OCI-LY7 (cell line): ENCODE measurements around the gene SPANXA2. TPM values are rescaled to one million over a fixed set of nuclear protein-coding genes. Genes with fewer than 3 reads are reported as not detected.

ENCODE experiments used
- BruUV-seq: library from RNA; stranded (reverse); fragments of 400-500 nt; replicated peaks from 2 replicates; lab custom pipeline; 2021; lab: Mats Ljungman, UMichigan
- CTCF ChIA-PET: fragments of 300-600 bp; sonication (Branson Sonifier 250); formaldehyde crosslinking; loops from one replicate; lab custom pipeline; 2022; ENCODE audit warnings: antibody characterized with exemption; ENCODE audit not compliant: unreplicated experiment; lab: Charles Lee
- POLR2A ChIA-PET: fragments of 300-600 bp; sonication (Branson Sonifier 250); formaldehyde crosslinking; loops from one replicate; lab custom pipeline; 2022; ENCODE audit warnings: antibody characterized with exemption; lab: Charles Lee
- DNase-seq: peaks from one replicate; pipeline ENCODE4 v3.0.0-alpha.2; 2015; ENCODE audit warnings: low spot score
- H2AFZ ChIP-seq: fragments of 200-600 bp; sonication (generic), shearing (Covaris generic); 2 replicates; pipeline ENCODE4 v1.6.1; 2014; ENCODE audit warnings: mild to moderate bottlenecking, antibody characterized with exemption, low read length, moderate library complexity
- H3K27ac ChIP-seq: fragments of 200-600 bp; sonication (generic); 2 replicates; pipeline ENCODE4 v1.5.1; 2014; ENCODE audit warnings: mixed run types, low read depth, mild to moderate bottlenecking, moderate library complexity, low read length, inconsistent platforms; ENCODE audit not compliant: poor library complexity, severe bottlenecking
- H3K36me3 ChIP-seq: fragments of 200-600 bp; sonication (generic); 2 replicates; pipeline ENCODE4 v1.6.1; 2014; ENCODE audit warnings: mild to moderate bottlenecking, antibody characterized with exemption, low read length, moderate library complexity, mixed read lengths; ENCODE audit not compliant: insufficient read depth
- H3K4me1 ChIP-seq: fragments of 200-600 bp; sonication (generic); 2 replicates; pipeline ENCODE4 v1.5.1; 2014; ENCODE audit warnings: mild to moderate bottlenecking, low read length; ENCODE audit not compliant: insufficient read depth, poor library complexity, severe bottlenecking
- H3K4me2 ChIP-seq: fragments of 200-600 bp; sonication (generic); 2 replicates; pipeline ENCODE4 v1.6.1; 2014; ENCODE audit warnings: mild to moderate bottlenecking, low read length
- H3K4me3 ChIP-seq: fragments of 200-600 bp; sonication (generic); 2 replicates; pipeline ENCODE4 v1.5.1; 2014; ENCODE audit warnings: mild to moderate bottlenecking, low read depth, low read length; ENCODE audit not compliant: poor library complexity, severe bottlenecking
- H3K79me2 ChIP-seq: fragments of 200-600 bp; sonication (generic); 2 replicates; pipeline ENCODE4 v1.6.1; 2016; ENCODE audit warnings: low read depth, mild to moderate bottlenecking, low read length, moderate library complexity, mixed read lengths; ENCODE audit not compliant: insufficient read depth
- H3K9me2 ChIP-seq: fragments of 200-600 bp; sonication (generic); 2 replicates; pipeline ENCODE4 v1.6.1; 2016; ENCODE audit warnings: mild to moderate bottlenecking, low read length, mixed read lengths; ENCODE audit not compliant: insufficient read depth
- H3K9me3 ChIP-seq: fragments of 200-600 bp; sonication (generic); 2 replicates; pipeline ENCODE4 v1.6.1; 2014; ENCODE audit warnings: mild to moderate bottlenecking, mixed run types, low read length, mixed read lengths
- H4K20me1 ChIP-seq: fragments of 200-600 bp; sonication (generic); 2 replicates; pipeline ENCODE4 v1.6.1; 2014; ENCODE audit warnings: mild to moderate bottlenecking, antibody characterized with exemption, low read length, moderate library complexity, mixed read lengths; ENCODE audit not compliant: insufficient read depth
- EZH2phosphoT487 ChIP-seq: fragments of 200-600 bp; sonication (generic); IDR thresholded peaks from 2 replicates; pipeline ENCODE4 v1.6.1; 2018; ENCODE audit warnings: low read depth, borderline replicate concordance, mild to moderate bottlenecking, mixed run types, antibody characterized with exemption, low read length, moderate library complexity, mixed read lengths
- intact Hi-C: fragments of 100-400 bp; cut with micrococcal nuclease; formaldehyde crosslinking; loops from one replicate; pipeline ENCODE4 v1.10.0; 2022; ENCODE audit not compliant: unreplicated experiment
- total RNA-seq, 2 experiments: library from RNA; depleted of rRNA in 1 of 2; stranded (reverse); fragments of >200 nt in 1 of 2; shearing (Covaris generic) in 1 of 2; gene quantifications; 2 replicates each; pipeline ENCODE4 v1.2.3, GENCODE V29; 2014 to 2022
- TF ChIP-seq, protein P1 (sequence below): fragments of 200-600 bp; sonication (generic); conservative IDR thresholded peaks from 2 replicates; pipeline ENCODE4 v1.5.1; 2014; ENCODE audit warnings: mild to moderate bottlenecking, antibody characterized with exemption, low read length, moderate library complexity, mixed read lengths

The SPANXA2 gene
- total RNA-seq, 2 experiments from 2014 or later, result not detected

DNA sequence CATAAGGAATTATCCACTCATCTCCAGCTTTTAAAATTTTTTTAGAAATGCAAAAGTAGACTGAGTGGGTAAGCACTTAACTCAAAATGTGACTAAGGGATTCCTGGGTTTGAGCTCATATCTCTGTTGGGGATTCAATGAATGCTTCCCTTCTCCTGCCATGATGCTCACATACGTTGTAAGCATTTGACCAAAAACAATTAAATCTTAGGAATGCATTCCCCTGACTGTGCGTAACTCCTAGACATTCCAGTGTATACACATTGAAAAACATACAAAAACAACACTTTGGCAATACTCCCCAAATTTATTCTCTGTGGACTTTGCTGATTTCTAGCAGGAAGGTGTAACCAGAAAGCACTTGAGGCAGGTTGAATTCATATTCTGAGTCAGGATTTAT is 29.8 kb downstream of the SPANXA2 start:
- no peaks in the 10 kb centered on the region for H4K20me1 ChIP-seq
- H3K9me2 ChIP-seq, result no peaks in the 10 kb centered on the region
- no peaks in the 10 kb centered on the region for H3K36me3 ChIP-seq
- intact Hi-C loops, result no loop called here
- H3K79me2 ChIP-seq, result no peaks in the 10 kb centered on the region
- ChIA-PET CTCF (no interaction called here), POLR2A (no interaction called here)
- H3K27ac ChIP-seq, result no peak overlapping the region
- H3K4me2 ChIP-seq, result no peak overlapping the region
- BruUV-seq, result no TSS peak
- no peaks in the 10 kb centered on the region for H3K9me3 ChIP-seq
- TF ChIP-seq, protein P1, sequence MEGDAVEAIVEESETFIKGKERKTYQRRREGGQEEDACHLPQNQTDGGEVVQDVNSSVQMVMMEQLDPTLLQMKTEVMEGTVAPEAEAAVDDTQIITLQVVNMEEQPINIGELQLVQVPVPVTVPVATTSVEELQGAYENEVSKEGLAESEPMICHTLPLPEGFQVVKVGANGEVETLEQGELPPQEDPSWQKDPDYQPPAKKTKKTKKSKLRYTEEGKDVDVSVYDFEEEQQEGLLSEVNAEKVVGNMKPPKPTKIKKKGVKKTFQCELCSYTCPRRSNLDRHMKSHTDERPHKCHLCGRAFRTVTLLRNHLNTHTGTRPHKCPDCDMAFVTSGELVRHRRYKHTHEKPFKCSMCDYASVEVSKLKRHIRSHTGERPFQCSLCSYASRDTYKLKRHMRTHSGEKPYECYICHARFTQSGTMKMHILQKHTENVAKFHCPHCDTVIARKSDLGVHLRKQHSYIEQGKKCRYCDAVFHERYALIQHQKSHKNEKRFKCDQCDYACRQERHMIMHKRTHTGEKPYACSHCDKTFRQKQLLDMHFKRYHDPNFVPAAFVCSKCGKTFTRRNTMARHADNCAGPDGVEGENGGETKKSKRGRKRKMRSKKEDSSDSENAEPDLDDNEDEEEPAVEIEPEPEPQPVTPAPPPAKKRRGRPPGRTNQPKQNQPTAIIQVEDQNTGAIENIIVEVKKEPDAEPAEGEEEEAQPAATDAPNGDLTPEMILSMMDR, result no peak
- TF ChIP-seq EZH2phosphoT487, result no peak
- H2AFZ ChIP-seq, result no peak overlapping the region
- no peak overlapping the region for H3K4me3 ChIP-seq
- H3K4me1 ChIP-seq, result no peaks in the 10 kb centered on the region
- no peak for DNase-seq

- no peaks in the 10 kb centered on the region for H4K20me1 ChIP-seq
- H3K27ac ChIP-seq, result no peak overlapping the region
- no peak overlapping the region for H2AFZ ChIP-seq
- no peaks in the 10 kb centered on the region for H3K9me2 ChIP-seq
- H3K4me1 ChIP-seq, result no peaks in the 10 kb centered on the region
- no peak for DNase-seq
- BruUV-seq, result no TSS peak
- ChIA-PET POLR2A (no interaction called here), CTCF (no interaction called here)
- intact Hi-C loops, result no loop called here
- H3K4me2 ChIP-seq, result no peak overlapping the region
- no peaks in the 10 kb centered on the region for H3K9me3 ChIP-seq
- no peaks in the 10 kb centered on the region for H3K79me2 ChIP-seq
- H3K36me3 ChIP-seq, result no peaks in the 10 kb centered on the region
- TF ChIP-seq, protein P1, result no peak
- no peak for TF ChIP-seq EZH2phosphoT487
- H3K4me3 ChIP-seq, result no peak overlapping the region
Observed at GRCh38 chrX:141632124-141632523, 42.6 kb downstream of the SPANXA2 start.

DNA sequence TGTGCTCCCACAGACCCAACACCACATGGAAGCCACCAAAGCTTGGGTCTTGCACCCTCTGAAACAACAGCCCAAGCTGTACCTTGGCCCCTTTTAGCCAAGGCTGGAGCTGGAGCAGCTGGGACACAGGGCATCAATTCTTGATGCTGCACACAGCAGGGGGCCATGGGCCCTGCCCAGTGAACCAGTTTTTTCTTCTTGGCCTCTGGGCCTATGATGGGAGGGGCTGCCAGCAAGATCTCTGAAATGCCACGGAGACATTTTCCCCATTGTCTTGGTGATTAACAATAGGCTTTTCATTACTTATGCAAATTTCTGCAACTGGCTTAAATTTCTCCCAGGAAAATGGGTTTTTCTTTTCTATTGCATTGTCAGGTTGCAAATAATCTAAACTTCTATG is 49.0 kb downstream of the SPANXA2 start:
- CTCF ChIA-PET, result no interaction called here
- BruUV-seq, result no TSS peak
- H3K79me2 ChIP-seq, result no peaks in the 10 kb centered on the region
- no peak overlapping the region for H3K4me2 ChIP-seq
- H3K4me3 ChIP-seq, result no peak overlapping the region
- H3K36me3 ChIP-seq, result no peaks in the 10 kb centered on the region
- H3K9me3 ChIP-seq, result no peaks in the 10 kb centered on the region
- intact Hi-C loops, result no loop called here
- no peak overlapping the region for H2AFZ ChIP-seq
- H3K4me1 ChIP-seq, result no peaks in the 10 kb centered on the region
- TF ChIP-seq EZH2phosphoT487, result no peak
- TF ChIP-seq, protein P1, result no peak
- H4K20me1 ChIP-seq, result no peaks in the 10 kb centered on the region
- DNase-seq, result no peak
- H3K9me2 ChIP-seq, result no peaks in the 10 kb centered on the region
- POLR2A ChIA-PET, result no interaction called here
- H3K27ac ChIP-seq, result no peak overlapping the region

Other genes starting within 250 kb of the SPANXA2 start
- not detected in 2 replicates for gene SPANXA1, start 5.0 kb upstream of the SPANXA2 start, total RNA-seq (2014; rRNA removed; shearing (Covaris generic))
- not detected in 2 replicates for gene SPANXA1, start 5.0 kb upstream of the SPANXA2 start, total RNA-seq (2022)
- gene SPANXD, start 109.0 kb downstream of the SPANXA2 start, total RNA-seq (2014; rRNA removed; shearing (Covaris generic)), result not detected in 2 replicates
- not detected in 2 replicates for gene SPANXD, start 109.0 kb downstream of the SPANXA2 start, total RNA-seq (2022)
- gene MAGEC3, start 248.6 kb downstream of the SPANXA2 start, total RNA-seq (2014; rRNA removed; shearing (Covaris generic)), result not detected in 2 replicates
- not detected in 2 replicates for gene MAGEC3, start 248.6 kb downstream of the SPANXA2 start, total RNA-seq (2022)